ENCODE measurements around the gene MED6. TPM values are rescaled to one million over a fixed set of nuclear protein-coding genes. Genes with fewer than 3 reads are reported as not detected.

Gene MED6
- total RNA-seq, 1 experiment from 2014 or later = 24.4 TPM

GRCh38 chr14:70648346-70648745 lies 47.9 kb upstream of the MED6 start:
- no peak overlapping the region for H3K4me3 ChIP-seq (ENCODE audit: low read depth in 2 of 2, low read length in 2 of 2)
- no TSS peak for BruUV-seq (replicated peaks)
- H3K4me1 ChIP-seq (ENCODE audit: control insufficient read depth, insufficient read depth, low read length) = no peaks in the 10 kb centered on the region
- CTCF ChIA-PET = no interaction called here
- DNase-seq (ENCODE audit: low read depth, low spot score) (no peak), ATAC-seq (no peak)
- no peaks in the 10 kb centered on the region for H3K9me3 ChIP-seq (ENCODE audit: control insufficient read depth, insufficient read depth, low read depth, low read length)
- in situ Hi-C loops (cut with HindIII; ENCODE audit: low pct_unique_long_range_greater_than_20kb, low sequenced_read_pairs) (no loop called here), intact Hi-C loops (cut with micrococcal nuclease; ENCODE audit: unreplicated experiment) (no loop called here)
- no peak overlapping the region for H3K27ac ChIP-seq (ENCODE audit: low read length)
- no peak for TF ChIP-seq SIN3A (IDR thresholded peaks at IDR 0.05; ENCODE audit: borderline replicate concordance, insufficient read depth, low read depth, low read length)
- no peak for TF ChIP-seq POLR2AphosphoS5 (IDR thresholded peaks at IDR 0.05; ENCODE audit: low read depth, low read length)
- TF ChIP-seq TCF7L2 (IDR thresholded peaks at IDR 0.05; ENCODE audit: low read depth, low read length) = no peak
- TF ChIP-seq REST (IDR thresholded peaks at IDR 0.05; ENCODE audit: insufficient read depth in 1 of 2, low read depth in 2 of 2, low read length in 1 of 2) = no peak
- TF ChIP-seq CTCF (IDR thresholded peaks at IDR 0.05) = no peak
- no peaks in the 10 kb centered on the region for H3K36me3 ChIP-seq (ENCODE audit: control insufficient read depth, insufficient read depth, low read length)
- 0 out of 2 replicates have a peak, but pooled peaks cover 5% of the 10 kb centered on the region for H3K27me3 ChIP-seq (ENCODE audit: control insufficient read depth, insufficient read depth, low read length)
- POLR2A ChIA-PET = no interaction called here

- H3K27ac ChIP-seq (ENCODE audit: low read length) = no peak overlapping the region
- no peak for TF ChIP-seq POLR2AphosphoS5 (IDR thresholded peaks at IDR 0.05; ENCODE audit: low read depth, low read length)
- no peak for TF ChIP-seq TCF7L2 (IDR thresholded peaks at IDR 0.05; ENCODE audit: low read depth, low read length)
- TF ChIP-seq CTCF (IDR thresholded peaks at IDR 0.05) = no peak
- TF ChIP-seq REST (IDR thresholded peaks at IDR 0.05; ENCODE audit: insufficient read depth in 1 of 2, low read depth in 2 of 2, low read length in 1 of 2) = no peak
- no peak for TF ChIP-seq SIN3A (IDR thresholded peaks at IDR 0.05; ENCODE audit: borderline replicate concordance, insufficient read depth, low read depth, low read length)
- peaks cover 8% of the 10 kb centered on the region; the same call in 1 of the 2 replicates for H3K27me3 ChIP-seq (ENCODE audit: control insufficient read depth, insufficient read depth, low read length)
- no peaks in the 10 kb centered on the region for H3K9me3 ChIP-seq (ENCODE audit: control insufficient read depth, insufficient read depth, low read depth, low read length)
- H3K36me3 ChIP-seq (ENCODE audit: control insufficient read depth, insufficient read depth, low read length) = no peaks in the 10 kb centered on the region
- POLR2A ChIA-PET = no interaction called here
- intact Hi-C loops (cut with micrococcal nuclease; ENCODE audit: unreplicated experiment) (no loop called here), in situ Hi-C loops (cut with HindIII; ENCODE audit: low pct_unique_long_range_greater_than_20kb, low sequenced_read_pairs) (no loop called here)
- DNase-seq (ENCODE audit: low read depth, low spot score) = no peak
- CTCF ChIA-PET = interaction anchor here (0.6 kb wide), 1 partner anchor 67 kb away, joined by 4 read pairs; no protein-coding TSS in a partner anchor
- ATAC-seq = no peak
- H3K4me1 ChIP-seq (ENCODE audit: control insufficient read depth, insufficient read depth, low read length) = no peaks in the 10 kb centered on the region
- no peak overlapping the region for H3K4me3 ChIP-seq (ENCODE audit: low read depth in 2 of 2, low read length in 2 of 2)
- no TSS peak for BruUV-seq (replicated peaks)
Measured at GRCh38 chr14:70646705-70647104, 46.2 kb upstream of the MED6 start.

Measured in Panc1 (cell line).